ENCODE results near the gene KIAA1671. TPM values are rescaled to one million over a fixed set of nuclear protein-coding genes. Genes with fewer than 3 reads are reported as not detected.

KIAA1671 gene
- total RNA-seq, 1 experiment from 2014 or later, result 12.8 TPM

- POLR2A ChIA-PET (ENCODE audit: low non-redundant PET), result no interaction called here
- Histone ChIP-seq H3K9me3 (ENCODE audit: low read depth, low read length, poor library complexity, severe bottlenecking) (no peaks in the 10 kb centered on the region), H3K27me3 (replicated peaks; ENCODE audit: insufficient read depth, low read depth, low read length, poor library complexity) (peaks cover 2% of the 10 kb centered on the region), H3K36me3 (ENCODE audit: insufficient read depth, low read length, poor library complexity, severe bottlenecking) (no peaks in the 10 kb centered on the region), H3K4me1 (ENCODE audit: insufficient read depth, low read length, poor library complexity, severe bottlenecking) (no peaks in the 10 kb centered on the region), H3K4me3 (ENCODE audit: low read depth, low read length, poor library complexity, severe bottlenecking) (no peak overlapping the region), H3K27ac (ENCODE audit: low read depth, low read length, poor library complexity, severe bottlenecking) (no peak overlapping the region)
- CTCF ChIA-PET, result no interaction called here
- no peak for DNase-seq (ENCODE audit: low spot score)
- no TSS peak for BruUV-seq (replicated peaks)
- intact Hi-C loops (cut with micrococcal nuclease; ENCODE audit: unreplicated experiment), result no loop called here
- no peak for TF ChIP-seq EZH2 (IDR thresholded peaks at IDR 0.05; ENCODE audit: borderline replicate concordance, low read depth, low read length, poor library complexity, severe bottlenecking)
- no peak for TF ChIP-seq CTCF (conservative IDR thresholded peaks at IDR 0.05; ENCODE audit: low read depth, low read length)
Observed at GRCh38 chr22:24935771-24936483, 16.6 kb upstream of the KIAA1671 start.

GRCh38 chr22:24937114-24937513, 15.4 kb upstream of the KIAA1671 start:
- H3K27me3 ChIP-seq (replicated peaks; ENCODE audit: insufficient read depth, low read depth, low read length, poor library complexity), result no peaks in the 10 kb centered on the region
- no peaks in the 10 kb centered on the region for H3K9me3 ChIP-seq (ENCODE audit: low read depth, low read length, poor library complexity, severe bottlenecking)
- H3K4me3 ChIP-seq (ENCODE audit: low read depth, low read length, poor library complexity, severe bottlenecking), result no peak overlapping the region
- H3K36me3 ChIP-seq (ENCODE audit: insufficient read depth, low read length, poor library complexity, severe bottlenecking), result no peaks in the 10 kb centered on the region
- no TSS peak for BruUV-seq (replicated peaks)
- H3K27ac ChIP-seq (ENCODE audit: low read depth, low read length, poor library complexity, severe bottlenecking), result no peak overlapping the region
- intact Hi-C loops (cut with micrococcal nuclease; ENCODE audit: unreplicated experiment), result loop anchor here (1.0 kb wide), 1 partner anchor 111 kb away; no protein-coding TSS in a partner anchor
- ChIA-PET POLR2A (ENCODE audit: low non-redundant PET) (no interaction called here), CTCF (interaction anchor here (1.4 kb wide), 1 partner anchor 112 kb away, joined by 7 read pairs; no protein-coding TSS in a partner anchor)
- DNase-seq (ENCODE audit: low spot score), result peak; percentile 42
- TF ChIP-seq CTCF (conservative IDR thresholded peaks at IDR 0.05; ENCODE audit: low read depth, low read length), result peak; percentile 48; the same call in 1 of the 2 replicates
- TF ChIP-seq EZH2 (IDR thresholded peaks at IDR 0.05; ENCODE audit: borderline replicate concordance, low read depth, low read length, poor library complexity, severe bottlenecking), result no peak
- H3K4me1 ChIP-seq (ENCODE audit: insufficient read depth, low read length, poor library complexity, severe bottlenecking), result no peaks in the 10 kb centered on the region

- no TSS peak for BruUV-seq (replicated peaks)
- no peak overlapping the region for H3K4me3 ChIP-seq (ENCODE audit: low read depth, low read length, poor library complexity, severe bottlenecking)
- peak; percentile 62 for DNase-seq (ENCODE audit: low spot score)
- H3K36me3 ChIP-seq (ENCODE audit: insufficient read depth, low read length, poor library complexity, severe bottlenecking), result no peaks in the 10 kb centered on the region
- intact Hi-C loops (cut with micrococcal nuclease; ENCODE audit: unreplicated experiment), result no loop called here
- H3K9me3 ChIP-seq (ENCODE audit: low read depth, low read length, poor library complexity, severe bottlenecking), result no peaks in the 10 kb centered on the region
- peak; percentile 76 for TF ChIP-seq CTCF (conservative IDR thresholded peaks at IDR 0.05; ENCODE audit: low read depth, low read length)
- no peak for TF ChIP-seq EZH2 (IDR thresholded peaks at IDR 0.05; ENCODE audit: borderline replicate concordance, low read depth, low read length, poor library complexity, severe bottlenecking)
- ChIA-PET POLR2A (ENCODE audit: low non-redundant PET) (no interaction called here), CTCF (interaction anchor here (0.6 to 1.0 kb wide), 5 partner anchors 20 to 229 kb away, joined by 3 to 9 read pairs (median 5); no protein-coding TSS in a partner anchor)
- H3K27ac ChIP-seq (ENCODE audit: low read depth, low read length, poor library complexity, severe bottlenecking), result no peak overlapping the region
- H3K4me1 ChIP-seq (ENCODE audit: insufficient read depth, low read length, poor library complexity, severe bottlenecking), result no peaks in the 10 kb centered on the region
- H3K27me3 ChIP-seq (replicated peaks; ENCODE audit: insufficient read depth, low read depth, low read length, poor library complexity), result no peaks in the 10 kb centered on the region
Observed at GRCh38 chr22:24938741-24939341, 13.7 kb upstream of the KIAA1671 start.

Data from A673 (cell line).